DMS114 treated with DMSO at 0.1 percent for 48 hours (cell line): ENCODE results near the gene NCF4.

Experiments
- DNase-seq: peaks from one replicate; lab custom pipeline; 2025; ENCODE audit not compliant: unreplicated experiment; lab: John Stamatoyannopoulos, UW

NCF4 gene

GRCh38 chr22:36860821-36861659, at the start of gene NCF4:
Gene NCF4, plus strand, starts transcription at chr22:36861006. Its CDS starts 166 bp downstream, at chr22:36861172.
- DNase-seq = no peak

- DNase-seq = no peak
Measured at GRCh38 chr22:36811094-36811800, 49.6 kb upstream of the NCF4 start.

- no peak for DNase-seq
Measured at GRCh38 chr22:36814801-36815200, 46.0 kb upstream of the NCF4 start.

GRCh38 chr22:36815558-36816338, 45.1 kb upstream of the NCF4 start:
- no peak for DNase-seq

GRCh38 chr22:36816339-36816635, 44.5 kb upstream of the NCF4 start:
- no peak for DNase-seq

GRCh38 chr22:36816636-36817524, 43.9 kb upstream of the NCF4 start, which contains the start of gene PVALB:
Gene PVALB, minus strand, starts transcription at chr22:36817035. Its CDS starts 30 bp downstream, at chr22:36817005.
- DNase-seq = no peak

- no peak for DNase-seq
Measured at GRCh38 chr22:36817525-36817848, 43.3 kb upstream of the NCF4 start.

GRCh38 chr22:36818010-36818642, 42.7 kb upstream of the NCF4 start:
- DNase-seq = no peak

- DNase-seq = no peak
Measured at GRCh38 chr22:36819112-36819511, 41.7 kb upstream of the NCF4 start.

GRCh38 chr22:36822581-36822980, 38.2 kb upstream of the NCF4 start:
- DNase-seq = no peak

- no peak for DNase-seq
Measured at GRCh38 chr22:36823186-36823839, 37.5 kb upstream of the NCF4 start.

GRCh38 chr22:36824655-36825054, 36.2 kb upstream of the NCF4 start:
- DNase-seq = no peak

- DNase-seq = no peak
Measured at GRCh38 chr22:36826262-36826661, 34.5 kb upstream of the NCF4 start.

GRCh38 chr22:36828815-36829214, 32.0 kb upstream of the NCF4 start:
- no peak for DNase-seq

- DNase-seq = no peak
Measured at GRCh38 chr22:36829370-36830002, 31.3 kb upstream of the NCF4 start.

- no peak for DNase-seq
Measured at GRCh38 chr22:36830601-36831000, 30.2 kb upstream of the NCF4 start.

GRCh38 chr22:36831206-36831605, 29.6 kb upstream of the NCF4 start:
- DNase-seq = no peak

- no peak for DNase-seq
Measured at GRCh38 chr22:36831717-36832116, 29.1 kb upstream of the NCF4 start.

- no peak for DNase-seq
Measured at GRCh38 chr22:36833073-36833472, 27.7 kb upstream of the NCF4 start.
